Peyer's patch (tissue), 4 donors: ENCODE data around the gene PTEN. TPM values are rescaled to one million over a fixed set of nuclear protein-coding genes. Genes with fewer than 3 reads are reported as not detected.

ENCODE experiments used
- DNase-seq, 3 donors: peaks; one replicate each; pipeline ENCODE4 v3.0.0-alpha.2; 2017 to 2019
- H3K27ac ChIP-seq, 4 donors: fragments of 200-600 bp; sonication (generic); one replicate each; pipeline ENCODE4 v1.5.1; 2016 to 2019
- H3K27me3 ChIP-seq, 2 donors: fragments of 200-600 bp; sonication (generic); one replicate each; pipeline ENCODE4 v1.5.1; 2019
- H3K36me3 ChIP-seq, 3 donors: fragments of 200-600 bp; sonication (generic); one replicate each; pipeline ENCODE4 v1.5.1; 2016 to 2019
- H3K4me1 ChIP-seq, 4 donors: fragments of 200-600 bp; sonication (generic); one replicate each; pipeline ENCODE4 v1.5.1; 2016 to 2019
- H3K4me3 ChIP-seq, 4 donors: fragments of 200-600 bp; sonication (generic); 1 replicate in 3 of 4; 2 replicates in 1 of 4; pipeline ENCODE4 v1.5.1; 2016 to 2019; ENCODE audit warnings: mild to moderate bottlenecking in 1 of 4
- H3K9me3 ChIP-seq, 4 donors: fragments of 200-600 bp; sonication (generic); one replicate each; pipeline ENCODE4 v1.5.1; 2016 to 2019; ENCODE audit warnings: mild to moderate bottlenecking in 1 of 4
- CTCF ChIP-seq, 6 experiments: fragments of 450-650 bp in 4 of 6; fragments of 200-600 bp in 2 of 6; sonication (generic) in 1 of 6; IDR thresholded peaks; one replicate each; pipeline ENCODE4 v1.5.1; 2017 to 2019; ENCODE audit warnings: antibody characterized with exemption in 6 of 6, mild to moderate bottlenecking in 3 of 6, moderate library complexity in 1 of 6
- POLR2A ChIP-seq, 2 donors: fragments of 450-650 bp; IDR thresholded peaks; one replicate each; pipeline ENCODE4 v1.5.1; 2017; ENCODE audit warnings: antibody characterized with exemption in 2 of 2, mild to moderate bottlenecking in 2 of 2, moderate library complexity in 2 of 2
- total RNA-seq, 4 donors: library from RNA; depleted of rRNA; stranded (reverse); fragments of >200 nt; gene quantifications; one replicate each; pipeline ENCODE4 v1.1.0, GENCODE V29; 2016

The PTEN gene
- total RNA-seq, 4 donors from 2014 or later, result 107 to 146 (median 125) TPM

- H3K36me3 ChIP-seq, result no peaks in the 10 kb centered on the region
- TF ChIP-seq POLR2A (IDR thresholded peaks at IDR 0.05) (no peak), CTCF (IDR thresholded peaks at IDR 0.05) (no peak)
- no peaks in the 10 kb centered on the region for H3K27me3 ChIP-seq
- H3K4me3 ChIP-seq, result no peak overlapping the region
- no peak for DNase-seq
- no peaks in the 10 kb centered on the region for H3K9me3 ChIP-seq
- H3K27ac ChIP-seq, result no peak overlapping the region
- H3K4me1 ChIP-seq, result peaks cover 0 to 16% (median 5%) of the 10 kb centered on the region in 4 donors
Observed at GRCh38 chr10:87869773-87870551, 6.5 kb downstream of the PTEN start.

DNA sequence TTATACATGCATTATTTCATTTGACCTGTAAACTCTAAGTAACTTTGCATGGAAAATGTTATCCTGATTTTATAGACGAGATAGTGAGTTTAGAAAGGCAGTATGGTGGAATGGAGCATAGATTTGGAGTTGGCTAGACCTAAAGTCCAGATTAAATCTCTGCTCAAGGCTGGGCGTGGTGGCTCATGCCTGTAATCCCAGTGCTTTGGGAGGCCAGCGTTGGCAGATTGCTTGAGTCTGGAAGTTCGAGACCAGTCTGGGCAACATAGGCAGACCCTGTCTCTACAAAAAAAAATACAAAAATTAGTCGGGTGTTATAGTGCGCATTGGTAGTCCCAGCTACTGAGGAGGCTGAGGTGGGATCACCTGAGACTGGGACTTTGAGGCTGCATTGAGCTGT, 9.4 kb downstream of the PTEN start:
- Histone ChIP-seq H3K4me3 (no peak overlapping the region), H3K27ac (no peak overlapping the region), H3K9me3 (no peaks in the 10 kb centered on the region), H3K27me3 (no peaks in the 10 kb centered on the region), H3K36me3 (no peaks in the 10 kb centered on the region), H3K4me1 (peaks cover 0 to 14% (median 5%) of the 10 kb centered on the region in 4 donors)
- TF ChIP-seq POLR2A (IDR thresholded peaks at IDR 0.05) (no peak), CTCF (IDR thresholded peaks at IDR 0.05) (no peak)
- DNase-seq, result no peak

DNA sequence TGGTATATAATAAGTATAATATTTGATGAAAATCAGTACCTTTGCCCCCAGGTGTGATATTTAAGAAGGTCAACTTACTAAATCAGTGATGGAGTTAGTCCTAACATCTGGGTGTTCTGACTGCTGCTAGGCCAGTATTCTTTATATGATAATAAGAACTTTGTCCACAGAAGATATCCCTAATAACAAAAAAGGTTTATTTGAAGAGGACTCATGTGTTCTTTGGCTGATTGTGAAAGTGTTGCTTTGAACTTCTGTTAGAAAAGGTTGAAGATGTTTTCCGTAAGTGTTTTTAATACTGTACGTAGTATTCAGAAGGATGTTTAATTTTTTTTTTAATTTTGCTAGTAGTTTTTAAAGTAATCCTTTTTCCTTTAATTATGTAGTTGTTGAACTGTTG, 10.2 kb downstream of the PTEN start:
- no peak for DNase-seq
- no peaks in the 10 kb centered on the region for H3K9me3 ChIP-seq
- no peak overlapping the region for H3K4me3 ChIP-seq
- TF ChIP-seq CTCF (IDR thresholded peaks at IDR 0.05) (no peak), POLR2A (IDR thresholded peaks at IDR 0.05) (no peak)
- peaks cover 0 to 8% (median 3%) of the 10 kb centered on the region in 4 donors for H3K4me1 ChIP-seq
- no peaks in the 10 kb centered on the region for H3K36me3 ChIP-seq
- H3K27ac ChIP-seq, result no peak overlapping the region
- H3K27me3 ChIP-seq, result no peaks in the 10 kb centered on the region

GRCh38 chr10:87875929-87876571, 12.6 kb downstream of the PTEN start:
- Histone ChIP-seq H3K27ac (no peak overlapping the region), H3K4me1 (peaks cover 0 to 4% (median 0%) of the 10 kb centered on the region in 4 donors), H3K4me3 (no peak overlapping the region), H3K9me3 (no peaks in the 10 kb centered on the region), H3K27me3 (no peaks in the 10 kb centered on the region), H3K36me3 (peaks cover 0 to 11% (median 0%) of the 10 kb centered on the region in 3 donors)
- DNase-seq, result no peak
- TF ChIP-seq CTCF (IDR thresholded peaks at IDR 0.05), result no peak
- no peak for TF ChIP-seq POLR2A (IDR thresholded peaks at IDR 0.05)

DNA sequence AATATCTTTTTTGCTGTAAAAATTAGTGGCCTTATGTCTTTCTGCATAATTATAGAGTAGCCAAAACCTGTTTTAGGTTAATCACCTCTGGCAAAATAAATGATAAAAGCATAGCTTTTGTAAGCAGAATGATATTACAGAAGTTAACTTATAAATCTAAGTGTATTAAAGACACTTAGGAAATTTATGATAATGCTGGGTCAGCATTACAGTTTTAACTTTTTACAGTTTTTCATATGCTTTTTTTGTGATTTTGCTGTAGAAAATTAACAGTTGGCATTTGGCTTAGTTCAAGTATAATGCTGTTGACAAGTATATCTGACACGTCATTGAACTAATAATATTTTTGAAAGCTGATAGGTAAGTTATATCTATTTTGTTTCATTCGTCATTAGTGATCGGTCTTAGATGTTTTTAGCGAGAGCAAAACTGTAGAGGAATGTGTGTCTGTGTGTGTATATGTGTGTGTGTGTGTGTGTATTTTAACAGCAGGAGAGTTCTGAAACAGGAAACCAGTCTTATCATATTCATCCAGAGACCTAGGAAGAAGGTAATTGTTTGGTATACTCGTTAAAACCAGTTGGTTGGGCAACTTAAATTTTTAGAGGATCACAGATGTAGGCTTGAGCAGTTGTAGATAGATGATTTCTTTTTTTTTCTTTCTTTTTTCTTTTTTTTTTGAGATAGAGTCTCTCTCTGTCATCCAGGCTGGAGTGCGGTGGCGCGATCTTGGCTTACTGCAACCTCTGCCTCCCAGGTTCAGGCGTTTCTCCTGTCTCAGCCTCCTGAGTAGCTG, 15.4 kb downstream of the PTEN start:
- H3K27me3 ChIP-seq, result no peaks in the 10 kb centered on the region
- H3K27ac ChIP-seq, result no peak overlapping the region
- no peaks in the 10 kb centered on the region for H3K9me3 ChIP-seq
- peaks cover 0 to 14% (median 0%) of the 10 kb centered on the region in 3 donors for H3K36me3 ChIP-seq
- no peaks in the 10 kb centered on the region for H3K4me1 ChIP-seq
- TF ChIP-seq CTCF (IDR thresholded peaks at IDR 0.05), result no peak
- TF ChIP-seq POLR2A (IDR thresholded peaks at IDR 0.05), result no peak
- DNase-seq, result no peak
- H3K4me3 ChIP-seq, result no peak overlapping the region
